ENCODE data around the gene ENOX1.

ENOX1 gene

GRCh38 chr13:43737392-43737923 is 49.3 kb downstream of the ENOX1 start:
- DNase-seq = no peak

GRCh38 chr13:43732726-43733125 is 54.0 kb downstream of the ENOX1 start:
- no peak for DNase-seq

GRCh38 chr13:43731296-43731695 is 55.5 kb downstream of the ENOX1 start:
- DNase-seq = no peak

- DNase-seq = no peak
Observed at GRCh38 chr13:43730642-43731041, 56.1 kb downstream of the ENOX1 start.

- DNase-seq = no peak
Observed at GRCh38 chr13:43728421-43728820, 58.4 kb downstream of the ENOX1 start.

GRCh38 chr13:43727856-43728255 is 58.9 kb downstream of the ENOX1 start:
- no peak for DNase-seq

- DNase-seq = no peak
Observed at GRCh38 chr13:43725460-43725859, 61.3 kb downstream of the ENOX1 start.

GRCh38 chr13:43720780-43721397 is 65.9 kb downstream of the ENOX1 start:
- no peak for DNase-seq

- DNase-seq = no peak
Observed at GRCh38 chr13:43698758-43699157, 88.0 kb downstream of the ENOX1 start.

GRCh38 chr13:43698009-43698408 is 88.8 kb downstream of the ENOX1 start:
- no peak for DNase-seq

- DNase-seq = no peak
Observed at GRCh38 chr13:43697323-43697722, 89.4 kb downstream of the ENOX1 start.

GRCh38 chr13:43694146-43694664 is 92.6 kb downstream of the ENOX1 start:
- DNase-seq = no peak

GRCh38 chr13:43693639-43694038 is 93.1 kb downstream of the ENOX1 start:
- DNase-seq = no peak

- no peak for DNase-seq
Observed at GRCh38 chr13:43688227-43688907, 98.4 kb downstream of the ENOX1 start.

- no peak for DNase-seq
Observed at GRCh38 chr13:43687038-43687437, 99.7 kb downstream of the ENOX1 start.

GRCh38 chr13:43686557-43686956 is 100.2 kb downstream of the ENOX1 start:
- DNase-seq = no peak

- DNase-seq = no peak
Observed at GRCh38 chr13:43684963-43685725, 101.6 kb downstream of the ENOX1 start.

GRCh38 chr13:43682701-43683100 is 104.1 kb downstream of the ENOX1 start:
- DNase-seq = no peak

GRCh38 chr13:43676320-43676719 is 110.5 kb downstream of the ENOX1 start:
- DNase-seq = no peak

- DNase-seq = no peak
Observed at GRCh38 chr13:43675577-43675976, 111.2 kb downstream of the ENOX1 start.

- no peak for DNase-seq
Observed at GRCh38 chr13:43669964-43670363, 116.8 kb downstream of the ENOX1 start.

- no peak for DNase-seq
Observed at GRCh38 chr13:43669101-43669500, 117.7 kb downstream of the ENOX1 start.

- DNase-seq = no peak
Observed at GRCh38 chr13:43666403-43666802, 120.4 kb downstream of the ENOX1 start.

- no peak for DNase-seq
Observed at GRCh38 chr13:43665388-43665787, 121.4 kb downstream of the ENOX1 start.
